HG02763 (cell line): Measurements from ENCODE around the gene HCFC1R1.

Experiments
- ATAC-seq: cut with Tn5 transposase; IDR thresholded peaks from one replicate; pipeline ENCODE4 v1.9.1; 2021; ENCODE audit warnings: mild to moderate bottlenecking, moderate library complexity; ENCODE audit not compliant: unreplicated experiment

Gene HCFC1R1

DNA sequence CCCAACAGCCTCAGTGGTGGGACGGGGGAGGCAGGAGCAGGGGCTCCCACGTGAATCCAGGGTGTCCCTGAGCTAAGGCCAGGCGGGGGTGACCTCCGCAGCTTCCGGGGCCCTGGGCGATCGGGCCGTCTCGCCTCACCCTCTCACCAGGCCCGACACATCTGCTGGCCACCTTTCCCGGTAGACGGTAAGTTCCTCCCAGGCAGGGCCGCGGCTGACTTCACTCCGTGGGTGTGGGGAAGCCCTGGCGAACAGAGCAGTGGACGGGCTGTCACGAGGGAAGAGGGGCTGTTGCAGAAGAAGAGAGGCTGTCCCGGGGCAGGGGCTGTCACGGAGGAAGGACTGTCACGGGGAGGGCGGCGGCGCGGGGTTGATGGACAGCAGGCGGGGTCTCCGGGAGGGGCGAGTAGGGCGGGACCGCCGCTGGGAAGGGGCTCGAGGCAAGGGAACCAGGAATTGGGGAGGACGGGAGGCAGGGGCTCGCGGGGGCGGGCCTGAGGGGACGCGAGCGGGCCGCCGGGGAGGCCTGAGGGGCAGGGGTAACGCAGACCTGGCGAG lies 44.0 kb downstream of the HCFC1R1 start:
- ATAC-seq = peak; percentile 7

DNA sequence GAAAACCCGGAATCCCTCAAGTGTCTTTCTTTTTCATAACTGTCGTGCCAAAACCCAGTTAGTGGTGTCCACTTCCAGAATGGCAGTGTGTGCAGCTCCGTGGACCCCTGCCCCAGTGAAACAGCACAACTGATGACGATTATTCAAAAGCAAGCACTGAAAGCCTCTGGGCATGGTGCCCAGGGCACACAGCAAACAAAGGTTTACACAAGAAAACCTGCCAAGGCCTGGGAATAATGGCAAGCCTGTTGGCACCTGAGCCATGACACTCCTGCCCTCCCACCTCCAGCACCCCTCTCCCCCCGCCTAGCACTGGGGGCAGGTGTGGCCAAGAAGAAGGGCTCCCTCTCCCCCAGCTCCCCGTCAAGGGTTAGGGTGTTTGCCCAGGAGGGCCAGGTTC lies 46.3 kb downstream of the HCFC1R1 start:
- ATAC-seq = no peak

- no peak for ATAC-seq
Measured at GRCh38 chr16:2976673-2977072, 47.1 kb downstream of the HCFC1R1 start.

DNA sequence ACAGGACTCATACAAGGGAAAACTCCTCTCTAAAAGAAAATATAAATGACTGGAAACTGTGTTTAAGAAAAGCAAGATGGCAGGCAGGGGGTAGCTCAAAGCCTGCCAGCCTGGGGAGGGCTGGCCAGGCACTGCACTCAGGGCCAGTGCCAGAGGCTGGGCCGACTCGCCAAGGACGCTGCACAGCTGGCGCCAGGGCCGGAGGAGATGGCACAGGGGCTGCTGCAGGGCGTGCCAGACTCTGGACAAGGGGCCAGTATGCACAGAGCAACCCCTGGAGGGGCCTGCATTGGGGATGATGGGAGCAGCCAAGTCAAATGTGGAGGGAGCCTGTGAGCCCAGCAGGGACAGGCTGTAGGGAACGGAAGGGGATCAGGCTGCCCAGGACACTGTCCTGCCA lies 47.5 kb downstream of the HCFC1R1 start:
- no peak for ATAC-seq

DNA sequence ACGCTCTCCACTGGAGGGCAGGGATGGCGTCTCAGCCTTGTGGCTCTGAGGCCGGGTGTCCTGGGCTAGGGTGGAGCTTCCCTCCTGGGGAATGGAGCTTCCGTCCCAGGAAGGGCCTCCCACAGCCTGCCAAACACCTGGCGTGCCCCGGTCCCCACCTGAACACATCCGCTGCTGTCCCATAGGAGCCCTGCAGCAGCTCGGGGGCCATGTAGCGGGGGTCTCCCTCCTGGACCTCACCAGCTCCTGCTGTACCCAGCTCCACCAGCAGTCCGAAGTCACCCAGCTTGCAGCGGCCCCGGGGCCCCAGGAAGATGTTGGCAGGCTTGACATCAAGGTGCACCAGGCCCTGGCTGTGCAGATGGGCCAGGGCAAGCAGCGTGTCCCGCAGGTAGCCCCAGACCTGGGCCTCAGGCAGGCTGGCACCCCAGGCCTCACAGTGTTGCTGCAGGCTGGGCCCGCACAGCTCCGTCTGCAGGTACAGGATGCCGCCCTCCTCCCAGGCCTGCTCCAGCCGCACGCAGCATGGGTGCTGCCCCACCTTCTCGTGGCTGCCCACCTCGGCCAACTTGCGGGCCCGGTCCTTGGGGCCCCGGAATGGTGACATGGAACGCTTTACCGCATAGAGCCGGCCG lies 48.5 kb downstream of the HCFC1R1 start:
- no peak for ATAC-seq

GRCh38 chr16:2974319-2975056 lies 49.3 kb downstream of the HCFC1R1 start:
- ATAC-seq = no peak

DNA sequence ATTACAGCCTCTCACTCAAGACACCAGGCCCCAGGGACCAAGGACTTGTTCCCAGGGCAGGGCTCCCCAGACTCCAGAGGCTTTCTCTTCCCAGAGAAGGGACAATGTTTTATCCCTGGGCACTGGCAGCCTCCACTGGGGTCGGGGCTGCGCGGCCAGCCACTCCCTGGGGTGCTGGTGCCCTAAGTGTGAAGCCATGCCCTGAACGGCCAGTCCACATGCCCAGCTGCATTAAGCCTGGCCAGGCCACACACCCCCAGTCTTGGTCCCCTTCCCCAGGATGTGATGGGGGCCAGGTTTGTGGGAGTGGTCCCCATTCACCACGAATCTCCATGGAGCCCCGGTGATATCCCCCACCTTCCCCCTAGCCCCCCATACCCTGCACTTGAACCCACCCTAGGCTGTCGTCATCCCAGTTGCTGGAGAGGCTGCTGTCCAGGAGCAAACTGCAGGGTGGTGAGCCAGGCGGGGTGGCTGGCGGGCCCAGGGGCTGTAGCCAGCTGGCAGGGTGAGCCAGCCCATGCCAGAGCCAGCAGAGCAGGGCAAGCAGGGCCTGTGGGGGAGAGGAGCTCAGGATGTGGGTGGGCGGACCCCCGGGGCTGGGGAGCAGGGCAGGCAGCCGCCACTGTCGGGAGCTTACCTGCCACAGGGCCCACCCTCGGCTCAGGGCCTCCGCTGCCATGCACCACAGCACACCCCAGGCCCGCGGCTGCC lies 50.0 kb downstream of the HCFC1R1 start:
- ATAC-seq = no peak

GRCh38 chr16:2973093-2973492 lies 50.6 kb downstream of the HCFC1R1 start:
- ATAC-seq = no peak
